ENCODE results near the gene CTSC. TPM values are rescaled to one million over a fixed set of nuclear protein-coding genes. Genes with fewer than 3 reads are reported as not detected.

CTSC gene
- total RNA-seq, 1 experiment from 2014 or later, result 38.0 TPM

GRCh38 chr11:88375927-88376470 is 38.5 kb upstream of the CTSC start:
- Histone ChIP-seq H3K79me2 (ENCODE audit: insufficient read depth, low read length) (no peaks in the 10 kb centered on the region), H3K27me3 (ENCODE audit: insufficient read depth, low read length) (no peaks in the 10 kb centered on the region), H3K4me3 (replicated peaks in 1 of 2; ENCODE audit: low read depth in 1 of 2, low read length in 2 of 2) (no peak overlapping the region), H4K20me1 (ENCODE audit: insufficient read depth) (no peaks in the 10 kb centered on the region), H3K4me1 (ENCODE audit: control insufficient read depth in 1 of 2, insufficient read depth in 2 of 2, low read length in 2 of 2) (no peaks in the 10 kb centered on the region), H3K4me2 (ENCODE audit: low read length) (no peak overlapping the region), H3K9me3 (ENCODE audit: control insufficient read depth in 1 of 2, insufficient read depth in 1 of 2, low read depth in 1 of 2, low read length in 2 of 2) (no peaks in the 10 kb centered on the region), H2AFZ (ENCODE audit: low read depth, low read length, poor library complexity, severe bottlenecking) (no peak overlapping the region), H3K36me3 (ENCODE audit: control insufficient read depth in 1 of 2, insufficient read depth in 2 of 2, low read length in 2 of 2) (no peaks in the 10 kb centered on the region), H3K9me2 (ENCODE audit: insufficient read depth) (no peaks in the 10 kb centered on the region), H3K9ac (ENCODE audit: low read length) (no peak overlapping the region), H3K27ac (ENCODE audit: low read depth, low read length) (no peak overlapping the region)
- no TSS peak for BruUV-seq (replicated peaks)
- ChIA-PET POLR2A (no interaction called here), RAD21 (ENCODE audit: low non-redundant PET in 1 of 2, low total read pairs in 2 of 2, uncharacterized antibody in 2 of 2, unreplicated experiment in 2 of 2) (no interaction called here), CTCF (no interaction called here)
- intact Hi-C loops (cut with micrococcal nuclease), result no loop called here
- DNase-seq (ENCODE audit: low read depth, low spot score) (no peak), ATAC-seq (no peak)
- TF ChIP-seq SRF (IDR thresholded peaks at IDR 0.05; ENCODE audit: low read depth), result no peak
- TF ChIP-seq MAX (IDR thresholded peaks at IDR 0.05), result no peak
- TF ChIP-seq REST (IDR thresholded peaks at IDR 0.05; ENCODE audit: low read depth), result no peak
- no peak for TF ChIP-seq SP1 (IDR thresholded peaks at IDR 0.05; ENCODE audit: low read depth)
- no peak for TF ChIP-seq EGR1 (IDR thresholded peaks at IDR 0.05; ENCODE audit: low read depth)
- no peak for TF ChIP-seq TCF7L2 (IDR thresholded peaks at IDR 0.05; ENCODE audit: borderline replicate concordance, extremely low read depth, insufficient read depth, insufficient read length)
- TF ChIP-seq EZH2 (IDR thresholded peaks at IDR 0.05), result no peak
- no peak for TF ChIP-seq RAD21 (IDR thresholded peaks at IDR 0.05; ENCODE audit: low read depth)
- TF ChIP-seq ELF1 (IDR thresholded peaks at IDR 0.05; ENCODE audit: borderline replicate concordance, low read depth), result no peak
- no peak for TF ChIP-seq CTCF (IDR thresholded peaks at IDR 0.05 in 2 of 3, conservative IDR thresholded peaks at IDR 0.05 in 1 of 3; ENCODE audit: borderline replicate concordance in 1 of 3, insufficient read depth in 1 of 3, low read depth in 2 of 3, low read length in 2 of 3)
- no peak for TF ChIP-seq JUND (IDR thresholded peaks at IDR 0.05)
- no peak for TF ChIP-seq POLR2A (IDR thresholded peaks at IDR 0.05; ENCODE audit: borderline replicate concordance, extremely low read depth, insufficient read depth, insufficient read length)
- no peak for TF ChIP-seq SIN3A (IDR thresholded peaks at IDR 0.05; ENCODE audit: low read depth)
- no peak for TF ChIP-seq POLR2AphosphoS5 (IDR thresholded peaks at IDR 0.05; ENCODE audit: low read depth, low read length)
- TF ChIP-seq ATF3 (IDR thresholded peaks at IDR 0.05), result no peak
- no peak for TF ChIP-seq ZFX (IDR thresholded peaks at IDR 0.05)
- no peak for TF ChIP-seq ZBTB33 (IDR thresholded peaks at IDR 0.05; ENCODE audit: extremely low read depth, insufficient replicate concordance, low read length)
- TF ChIP-seq CEBPB (IDR thresholded peaks at IDR 0.05; ENCODE audit: low read depth), result no peak
- TF ChIP-seq EZH2phosphoT487 (IDR thresholded peaks at IDR 0.05; ENCODE audit: borderline replicate concordance), result no peak
- TF ChIP-seq ZNF274 (IDR thresholded peaks at IDR 0.05; ENCODE audit: low read depth, low read length), result no peak

All from HCT116 (cell line).